Kidney epithelial cell (primary cell): ENCODE measurements around the gene PLTP. TPM values are rescaled to one million over a fixed set of nuclear protein-coding genes. Genes with fewer than 3 reads are reported as not detected.
"Not testable (repeated sequence)": the region's sequence is repeated elsewhere in the genome, so short reads cannot be mapped to it uniquely, and the experiment has no call there.

ENCODE experiments used
- DNase-seq: peaks from one replicate; pipeline ENCODE4 v3.0.0-alpha.2; 2010; ENCODE audit warnings: low read depth
- H3K27me3 ChIP-seq: 2 replicates; pipeline ENCODE4 v1.6.0; 2011; ENCODE audit warnings: low read length; ENCODE audit not compliant: control insufficient read depth, insufficient read depth
- H3K36me3 ChIP-seq: 2 replicates; pipeline ENCODE4 v1.5.1; 2011; ENCODE audit warnings: low read length; ENCODE audit not compliant: control insufficient read depth, insufficient read depth
- H3K4me3 ChIP-seq: 2 replicates; pipeline ENCODE4 v1.5.1; 2011; ENCODE audit warnings: low read depth, mild to moderate bottlenecking, control low read depth, low read length
- CTCF ChIP-seq: IDR thresholded peaks from 2 replicates; pipeline ENCODE4 v1.5.1; 2011; ENCODE audit warnings: mild to moderate bottlenecking, moderate library complexity, low read length, control low read depth, inconsistent platforms; ENCODE audit not compliant: insufficient read depth, poor library complexity, severe bottlenecking
- total RNA-seq: library from RNA; depleted of rRNA; stranded (reverse); fragments of >200 nt; gene quantifications from 2 replicates; pipeline ENCODE4 v1.2.3, GENCODE V29; 2015

Gene PLTP
- total RNA-seq, 1 donor from 2014 or later: 55.8 TPM

GRCh38 chr20:45933266-45934045, 21.5 kb upstream of the PLTP start:
- H3K4me3 ChIP-seq: peak overlapping the region; percentile 98
- no peaks in the 10 kb centered on the region for H3K27me3 ChIP-seq
- peak; percentile 56 for DNase-seq
- H3K36me3 ChIP-seq: peaks cover under 1% of the 10 kb centered on the region
- peak; percentile 36 for TF ChIP-seq CTCF

- DNase-seq, H3K4me3 ChIP-seq, H3K27me3 ChIP-seq, H3K36me3 ChIP-seq: not testable (repeated sequence)
Observed at GRCh38 chr20:45931680-45932079, 19.7 kb upstream of the PLTP start.

GRCh38 chr20:45927071-45927878, 15.3 kb upstream of the PLTP start:
- Histone ChIP-seq H3K36me3 (no peaks in the 10 kb centered on the region), H3K4me3 (no peak overlapping the region), H3K27me3 (no peaks in the 10 kb centered on the region)
- DNase-seq: no peak
- no peak for TF ChIP-seq CTCF

GRCh38 chr20:45926731-45927070, 14.7 kb upstream of the PLTP start:
- no peak for DNase-seq
- Histone ChIP-seq H3K4me3 (no peak overlapping the region), H3K36me3 (no peaks in the 10 kb centered on the region), H3K27me3 (no peaks in the 10 kb centered on the region)
- TF ChIP-seq CTCF: no peak

- Histone ChIP-seq H3K4me3 (no peak overlapping the region), H3K27me3 (no peaks in the 10 kb centered on the region), H3K36me3 (no peaks in the 10 kb centered on the region)
- TF ChIP-seq CTCF: no peak
- DNase-seq: no peak
Observed at GRCh38 chr20:45925821-45926506, 14.0 kb upstream of the PLTP start.
